Fibroblast of skin of abdomen (primary cell): ENCODE measurements around the gene HID1.

ENCODE experiments used
- DNase-seq: peaks from one replicate; pipeline ENCODE4 v3.0.0-alpha.2; 2013

Gene HID1

DNA sequence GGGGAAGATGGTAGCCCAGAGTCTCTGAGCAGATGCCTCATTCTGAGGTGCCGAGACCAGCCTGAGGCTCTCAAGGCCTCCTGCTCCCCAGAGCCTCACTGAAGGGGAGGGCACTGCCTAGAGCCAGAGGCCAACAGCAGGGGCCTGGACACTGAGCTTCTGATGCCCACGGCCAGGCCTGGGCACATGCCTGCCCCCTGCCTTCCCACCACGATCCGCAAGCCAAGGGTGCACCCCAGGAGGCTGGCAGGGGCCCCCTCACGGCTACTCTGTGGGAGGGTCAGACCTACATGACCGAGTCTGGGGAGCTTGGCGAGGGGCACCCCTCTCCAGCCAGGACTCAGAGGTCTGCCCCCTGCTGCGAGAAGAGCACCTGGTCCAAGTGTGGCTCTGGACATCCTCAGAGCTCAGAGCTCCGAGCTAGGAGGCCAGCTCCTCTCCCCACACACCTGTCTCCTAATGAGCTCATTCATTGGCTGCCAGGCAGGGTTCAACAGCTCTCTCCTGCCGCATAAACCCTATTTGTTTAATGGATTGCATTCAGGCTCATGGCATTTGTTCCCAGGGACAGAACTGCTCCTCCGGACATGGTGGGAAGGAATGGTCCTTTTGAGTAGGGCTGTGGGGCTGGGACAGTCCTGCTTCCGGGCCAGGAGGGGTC, 23.0 kb downstream of the HID1 start:
- no peak for DNase-seq

DNA sequence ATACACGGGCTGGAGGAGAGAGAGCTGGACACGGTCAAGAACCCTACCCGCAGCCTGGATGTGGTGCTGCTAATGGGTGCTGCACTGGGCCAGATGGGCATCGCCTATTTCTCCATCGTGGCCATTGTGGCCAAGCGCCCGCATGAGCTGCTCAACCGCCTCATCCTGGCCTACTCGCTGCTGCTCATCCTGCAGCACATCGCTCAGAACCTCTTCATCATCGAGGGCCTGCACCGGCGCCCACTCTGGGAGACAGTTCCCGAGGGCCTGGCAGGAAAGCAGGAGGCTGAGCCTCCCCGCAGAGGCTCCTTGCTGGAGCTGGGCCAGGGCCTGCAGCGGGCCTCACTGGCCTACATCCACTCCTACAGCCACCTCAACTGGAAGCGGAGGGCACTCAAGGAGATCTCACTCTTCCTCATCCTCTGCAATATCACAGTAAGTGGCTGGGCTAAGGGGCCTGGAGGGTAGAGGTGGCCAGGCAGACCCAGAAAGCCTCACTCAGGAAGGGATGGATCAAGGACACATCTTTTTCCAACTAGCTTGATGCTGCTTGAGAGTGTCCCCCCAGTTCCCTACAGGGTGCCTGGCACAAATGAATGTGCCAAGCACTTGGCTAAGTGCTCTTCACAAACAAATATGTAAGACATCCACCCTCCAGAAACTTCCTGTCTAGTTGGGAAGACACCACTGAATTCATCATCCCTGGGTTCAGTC, 25.4 kb downstream of the HID1 start:
- DNase-seq, result no peak

DNA sequence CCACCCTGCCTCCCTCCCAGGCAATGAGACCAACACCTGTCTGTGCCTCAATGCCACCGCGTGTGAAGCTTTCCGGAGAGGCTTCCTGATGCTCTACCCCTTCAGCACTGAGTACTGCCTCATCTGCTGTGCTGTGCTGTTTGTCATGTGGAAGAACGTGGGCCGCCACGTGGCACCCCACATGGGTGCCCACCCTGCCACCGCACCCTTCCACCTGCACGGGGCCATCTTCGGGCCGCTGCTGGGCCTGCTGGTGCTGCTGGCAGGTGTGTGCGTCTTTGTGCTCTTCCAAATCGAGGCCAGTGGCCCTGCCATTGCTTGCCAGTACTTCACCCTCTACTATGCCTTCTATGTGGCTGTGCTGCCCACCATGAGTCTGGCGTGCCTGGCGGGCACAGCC, 25.9 kb downstream of the HID1 start:
- no peak for DNase-seq

DNA sequence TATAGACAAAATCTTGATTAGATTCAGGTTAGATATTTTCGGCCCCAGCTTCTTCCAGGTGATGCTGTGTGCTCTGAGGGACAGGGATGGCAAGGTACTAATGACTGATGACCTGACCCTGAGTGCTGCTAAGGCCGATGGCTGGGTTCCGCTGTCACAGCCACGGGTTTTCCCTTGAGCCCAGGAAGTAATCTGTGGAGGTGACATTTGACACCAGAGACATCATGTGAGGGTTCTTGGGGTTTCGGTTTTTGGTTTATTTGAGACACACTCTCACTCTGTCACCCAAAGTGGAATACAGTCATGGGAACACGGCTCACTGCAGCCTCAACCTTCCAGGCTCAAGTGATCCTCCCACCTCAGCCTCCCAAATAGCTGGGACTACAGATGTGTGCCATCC, 27.0 kb downstream of the HID1 start:
- DNase-seq, result no peak

DNA sequence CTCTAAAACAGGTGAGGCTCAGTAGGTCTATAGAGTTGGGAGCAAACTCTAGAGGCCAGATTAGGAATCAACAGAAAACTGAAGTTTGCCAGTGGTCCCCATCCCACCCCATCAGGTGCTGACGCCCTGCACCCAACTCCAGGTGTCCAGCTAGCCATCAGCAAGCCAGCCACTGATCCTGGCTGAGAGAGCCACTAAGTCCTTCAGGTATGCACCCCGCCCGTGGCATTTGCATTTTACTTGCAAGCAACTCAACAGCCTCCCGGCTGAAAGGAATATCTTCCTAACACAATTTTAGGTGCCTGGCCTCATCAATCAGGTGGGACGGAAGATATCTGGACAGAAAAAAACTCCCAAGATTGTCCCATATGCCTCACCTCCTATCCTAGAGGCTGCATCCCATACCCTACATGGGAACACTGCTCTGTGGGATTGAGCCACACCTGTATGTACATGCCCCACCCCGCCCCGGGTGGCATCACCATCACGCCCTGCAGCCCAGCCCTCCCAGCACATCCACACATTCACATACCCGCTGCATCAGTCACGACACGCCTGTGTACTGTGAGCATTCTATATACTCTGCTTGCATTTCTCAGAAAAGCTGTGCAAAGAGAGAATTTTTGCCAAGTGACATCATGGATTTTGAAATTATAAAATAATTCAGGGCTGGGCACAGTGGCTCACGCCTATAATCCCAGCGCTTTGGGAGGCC, 28.6 kb downstream of the HID1 start:
- no peak for DNase-seq

DNA sequence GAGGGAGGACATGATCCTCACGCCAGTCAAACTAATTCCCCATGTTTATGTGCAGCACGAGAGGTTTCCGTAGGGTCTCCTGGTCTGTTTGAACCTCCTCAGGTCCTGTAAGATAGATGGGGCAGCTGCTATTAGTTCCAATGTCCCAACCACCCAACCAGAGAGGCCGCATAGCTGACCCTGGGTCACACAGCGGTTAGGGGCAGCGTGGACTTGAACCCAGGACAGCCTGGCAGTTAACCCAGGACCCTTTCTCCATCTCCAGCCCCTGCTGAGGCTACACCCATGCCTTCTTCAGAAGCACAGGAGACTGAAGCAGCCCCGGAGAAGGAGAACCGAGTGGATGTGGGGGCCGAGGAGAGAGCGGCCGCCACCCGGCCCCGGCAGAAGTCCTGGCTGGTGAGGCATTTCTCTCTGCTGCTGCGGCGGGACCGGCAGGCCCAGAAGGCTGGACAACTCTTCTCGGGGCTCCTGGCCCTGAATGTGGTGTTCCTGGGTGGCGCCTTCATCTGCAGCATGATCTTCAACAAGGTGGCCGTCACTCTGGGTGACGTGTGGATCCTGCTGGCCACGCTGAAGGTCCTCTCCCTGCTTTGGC, 31.3 kb downstream of the HID1 start:
- no peak for DNase-seq

DNA sequence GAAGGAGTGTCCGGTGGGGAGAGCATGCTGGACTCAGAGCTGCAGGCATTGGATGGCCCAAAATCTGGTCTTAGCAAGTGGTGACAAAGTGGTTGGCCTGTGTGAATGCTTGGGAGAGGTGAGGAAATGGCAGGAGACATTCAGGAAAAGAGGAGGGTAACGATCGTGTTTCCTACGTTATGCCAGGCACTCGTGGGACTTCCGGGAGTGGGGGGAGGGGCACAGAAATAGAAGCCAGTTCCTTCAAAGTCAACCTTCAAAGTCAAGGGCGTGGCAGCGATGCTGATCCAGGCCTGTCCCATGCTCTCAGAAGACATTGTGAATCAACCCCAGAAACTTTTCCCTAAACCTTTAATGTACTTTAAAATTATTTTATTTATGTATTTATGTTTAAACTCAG, 33.0 kb downstream of the HID1 start:
- no peak for DNase-seq

DNA sequence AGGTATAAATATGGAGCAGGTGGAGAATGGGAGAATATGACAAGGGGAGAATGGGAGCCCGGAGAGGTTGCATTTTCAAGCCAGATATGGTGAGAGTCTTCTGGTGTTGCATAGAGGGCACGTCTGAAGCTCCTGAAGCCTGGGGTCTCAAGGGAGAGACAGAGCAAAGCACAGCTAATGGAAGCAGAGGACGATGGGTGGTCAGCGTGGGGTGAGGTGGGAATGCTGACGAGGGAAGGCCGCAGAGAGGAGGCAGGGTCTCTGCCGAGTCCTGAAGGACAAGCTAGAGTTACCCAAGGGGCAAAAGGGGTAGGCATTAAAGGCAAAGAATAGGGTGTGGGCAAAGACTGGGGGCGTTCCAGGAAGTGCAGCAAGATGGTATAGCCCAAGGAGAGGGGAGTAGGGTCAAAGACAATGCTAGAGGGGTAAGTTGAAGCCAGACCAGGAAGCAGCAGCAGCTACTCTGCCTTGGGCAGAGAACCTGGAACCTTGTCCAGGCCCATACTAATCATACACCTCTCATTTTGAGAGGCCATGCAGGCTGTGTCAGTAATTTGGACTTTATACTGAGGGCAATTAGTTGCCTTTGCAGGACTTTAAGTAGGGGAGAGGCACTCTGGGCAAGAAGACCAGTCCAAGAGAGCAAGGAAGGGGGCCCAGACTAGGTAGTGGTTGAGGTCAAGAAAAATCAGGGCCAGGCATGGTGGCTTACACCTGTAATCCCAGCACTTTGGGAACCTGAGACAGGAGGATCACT, 34.2 kb downstream of the HID1 start:
- DNase-seq, result no peak

DNA sequence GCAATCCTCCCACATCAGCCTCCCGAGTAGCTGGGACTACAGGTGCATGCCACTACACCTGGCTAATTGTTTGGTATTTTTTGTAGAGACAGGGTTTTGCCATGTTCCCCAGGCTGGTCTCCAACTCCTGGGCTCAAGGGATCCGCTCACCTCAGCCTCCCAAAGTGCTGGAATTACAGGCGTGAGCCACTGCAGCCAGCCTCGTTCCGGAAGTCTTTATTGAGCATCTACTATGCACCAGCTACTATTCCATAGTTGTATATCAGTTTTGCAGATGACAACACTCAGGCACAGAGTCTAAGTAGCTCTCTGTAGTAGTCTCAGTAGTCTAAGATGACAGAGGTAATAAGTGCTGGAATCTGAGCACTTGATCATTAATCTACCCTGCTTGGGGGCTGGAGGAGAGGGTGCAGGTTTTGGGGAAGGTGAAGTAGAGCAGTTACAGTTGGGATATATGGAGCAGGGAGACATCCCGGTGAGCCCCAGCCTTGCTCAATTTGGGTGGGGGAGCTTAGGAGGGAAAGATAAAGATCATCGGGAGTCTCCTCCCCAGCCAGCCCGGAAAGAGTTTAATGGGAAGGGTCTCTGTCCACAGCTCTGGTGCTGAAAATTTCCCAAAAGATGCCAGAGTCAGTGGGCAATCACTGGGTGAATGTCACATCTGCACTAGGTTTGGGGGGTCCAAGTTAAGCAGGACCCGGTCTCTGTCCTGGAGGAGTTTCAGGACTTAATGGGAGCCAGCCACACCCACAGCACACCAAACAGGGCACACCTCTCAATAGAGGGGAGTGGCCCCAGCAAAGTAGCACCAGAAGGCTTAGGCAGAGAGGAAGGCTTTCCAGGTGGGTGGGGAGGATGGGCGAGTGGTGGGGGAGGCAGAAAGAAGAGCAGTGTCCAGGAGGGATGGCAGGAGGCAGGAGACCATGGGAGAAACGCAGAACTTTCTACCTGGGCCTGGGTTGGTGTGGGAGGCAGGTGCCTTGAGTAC, 35.2 kb downstream of the HID1 start:
- DNase-seq, result no peak

DNA sequence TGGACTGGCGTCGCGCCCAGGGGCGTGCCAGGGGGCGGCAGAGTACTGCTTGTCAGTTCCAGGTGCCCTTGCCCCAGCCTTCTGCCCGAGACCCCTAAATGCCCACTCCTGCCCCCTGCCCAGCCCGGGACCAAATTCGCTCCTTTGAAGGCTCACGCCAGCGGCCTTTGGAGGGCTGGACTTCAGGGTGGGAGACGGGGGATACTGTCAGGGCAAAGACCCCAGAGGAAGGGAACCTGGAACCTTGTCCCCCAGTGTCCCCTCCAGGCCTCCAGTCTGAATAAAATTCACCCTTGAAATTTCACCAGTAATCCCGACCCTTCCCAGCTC, 36.1 kb downstream of the HID1 start:
- no peak for DNase-seq

DNA sequence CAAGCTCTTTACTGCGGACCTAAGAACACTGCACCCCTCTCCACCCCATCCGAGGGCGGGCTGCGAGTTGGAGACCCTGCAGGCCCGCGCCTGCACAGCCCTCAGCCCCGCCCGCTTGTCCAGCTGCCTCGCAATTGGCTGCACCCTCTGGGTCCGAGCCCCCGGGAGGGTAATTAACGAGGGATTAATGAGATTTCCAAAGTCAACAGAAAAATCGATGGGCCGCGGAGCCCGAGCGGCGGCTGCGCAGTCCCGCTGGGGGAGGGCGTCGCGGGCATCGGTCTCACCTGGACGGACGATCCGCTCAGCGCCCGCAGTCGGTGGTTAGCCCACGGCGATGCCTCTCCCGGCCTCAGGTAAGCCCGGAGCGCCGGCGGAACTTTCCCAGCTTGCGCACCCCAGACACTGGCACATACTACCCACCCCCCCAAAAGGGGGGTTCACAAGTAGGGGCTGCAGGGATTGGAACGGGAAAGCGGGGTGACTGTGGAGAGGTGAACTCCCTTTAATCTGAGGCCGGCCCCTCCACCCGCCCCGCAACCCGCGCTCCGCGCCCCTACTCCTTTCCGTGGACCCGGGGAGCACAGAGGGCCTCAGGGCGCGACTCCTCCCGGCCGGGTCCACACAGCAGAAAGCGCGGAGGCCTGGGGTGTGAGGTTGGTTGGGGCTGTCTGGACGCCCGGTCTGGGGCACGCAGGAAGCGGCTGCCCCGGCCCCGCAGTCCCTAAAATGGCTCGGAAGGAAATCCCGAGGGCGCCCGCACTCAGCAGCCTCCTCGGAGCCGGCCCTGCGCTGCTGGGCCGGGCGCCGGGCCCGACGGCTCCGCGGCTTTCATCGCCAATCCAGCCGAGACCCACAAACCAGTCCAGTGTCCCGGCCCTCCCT, 36.7 kb downstream of the HID1 start, which contains the start of gene OTOP3:
TSS of gene OTOP3 (plus strand) at position 314 of the 885 bp plus-strand sequence. CDS start at position 338, 24 bp downstream.
- no peak for DNase-seq

DNA sequence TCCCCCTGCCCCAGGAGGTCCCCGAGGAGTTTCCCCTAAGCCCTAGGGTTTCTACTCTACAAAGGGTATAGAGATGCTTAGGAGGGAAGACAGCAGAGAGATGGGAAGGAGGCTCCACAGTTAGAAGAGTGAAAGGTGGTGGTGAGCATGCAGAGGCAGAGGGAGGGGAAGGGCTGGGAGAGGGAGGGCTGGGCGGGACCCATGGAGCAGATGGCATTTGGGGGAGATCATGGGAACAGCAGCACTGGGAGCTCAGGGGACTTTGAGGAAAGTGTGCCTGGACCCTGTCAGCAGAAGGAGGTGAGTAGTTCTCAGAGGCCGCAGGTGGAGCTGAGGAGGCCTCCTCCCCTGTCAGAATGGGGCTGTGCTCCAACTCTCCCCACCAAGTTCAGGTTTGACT, 37.5 kb downstream of the HID1 start:
- no peak for DNase-seq

DNA sequence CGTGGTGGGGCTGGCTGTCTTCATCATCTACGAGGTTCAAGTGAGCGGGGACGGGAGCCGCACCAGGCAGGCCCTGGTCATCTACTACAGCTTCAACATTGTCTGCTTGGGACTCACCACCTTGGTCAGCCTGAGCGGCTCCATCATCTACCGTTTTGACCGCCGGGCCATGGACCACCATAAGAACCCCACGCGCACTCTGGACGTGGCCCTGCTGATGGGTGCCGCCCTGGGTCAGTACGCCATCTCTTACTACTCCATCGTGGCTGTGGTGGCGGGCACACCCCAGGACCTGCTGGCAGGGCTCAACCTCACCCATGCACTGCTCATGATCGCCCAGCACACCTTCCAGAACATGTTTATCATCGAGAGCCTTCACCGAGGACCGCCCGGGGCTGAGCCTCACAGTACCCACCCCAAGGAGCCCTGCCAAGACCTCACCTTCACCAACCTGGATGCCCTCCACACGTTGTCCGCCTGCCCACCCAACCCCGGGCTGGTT, 42.0 kb downstream of the HID1 start:
- no peak for DNase-seq

DNA sequence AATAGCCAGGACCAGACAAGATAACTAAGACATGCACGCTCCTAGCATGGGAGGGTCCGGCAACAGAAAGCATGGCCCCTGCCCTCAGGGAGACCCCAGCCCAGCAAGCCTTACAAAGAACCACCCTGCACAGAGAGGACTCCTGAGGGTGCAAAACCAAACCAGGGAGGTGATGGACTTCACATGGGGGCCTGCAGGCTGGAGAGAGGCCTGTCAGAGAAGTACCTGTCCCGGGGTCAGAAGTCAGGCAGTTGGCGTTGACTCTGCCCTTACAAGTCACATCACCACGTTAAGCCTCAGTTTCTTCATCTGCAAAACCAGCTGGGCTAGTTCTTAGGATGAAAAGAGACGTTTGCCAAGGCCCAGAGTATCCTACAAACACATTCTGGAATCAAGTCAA, 43.8 kb downstream of the HID1 start:
- DNase-seq, result no peak

DNA sequence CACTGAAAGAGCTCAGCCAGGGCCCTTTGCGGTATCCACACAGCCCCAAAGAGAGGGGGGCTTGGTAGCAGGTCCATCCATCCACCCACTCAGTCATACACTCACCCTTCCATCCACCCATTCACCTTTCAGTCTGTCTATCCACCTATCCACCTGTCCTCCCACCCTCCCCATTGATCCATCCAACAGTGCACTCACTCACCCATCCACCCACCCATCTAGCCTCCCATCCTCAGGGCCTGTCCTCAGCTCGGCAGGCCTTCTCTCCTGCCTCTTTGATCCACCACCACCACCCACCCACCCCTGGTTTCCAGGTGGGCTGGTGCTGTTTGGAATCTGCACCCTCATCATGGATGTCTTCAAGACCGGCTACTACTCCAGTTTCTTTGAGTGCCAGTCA, 47.3 kb downstream of the HID1 start:
- DNase-seq, result no peak

DNA sequence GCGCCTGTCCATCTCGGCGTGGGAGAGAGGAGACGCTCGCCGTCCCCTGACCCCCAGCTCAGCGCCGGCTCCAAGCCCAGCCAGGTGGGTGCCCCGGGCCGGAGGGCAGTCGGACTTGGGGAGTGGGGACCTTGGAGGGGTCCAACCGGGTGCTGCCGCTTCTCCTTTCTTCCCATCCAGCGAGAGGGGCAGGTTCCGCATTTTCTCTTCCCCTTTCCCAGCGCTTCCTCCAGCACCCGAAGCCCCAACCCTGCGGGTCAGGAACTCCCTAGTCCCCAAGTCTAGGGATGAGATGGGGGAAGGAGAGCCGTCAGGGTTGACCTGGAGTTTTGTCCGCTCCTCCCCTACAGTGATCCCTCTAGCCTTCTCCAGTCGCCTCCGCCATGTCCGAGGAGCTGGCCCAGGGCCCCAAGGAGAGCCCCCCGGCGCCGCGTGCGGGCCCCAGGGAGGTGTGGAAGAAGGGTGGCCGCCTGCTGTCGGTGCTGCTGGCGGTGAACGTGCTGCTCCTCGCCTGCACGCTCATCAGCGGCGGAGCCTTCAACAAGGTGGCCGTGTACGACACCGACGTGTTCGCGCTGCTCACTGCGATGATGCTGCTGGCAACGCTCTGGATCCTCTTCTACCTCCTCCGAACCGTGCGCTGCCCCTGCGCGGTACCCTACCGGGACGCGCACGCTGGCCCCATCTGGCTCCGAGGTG, 48.2 kb downstream of the HID1 start, which contains the start of gene OTOP2:
TSS of gene OTOP2 (plus strand) at position 24 of the 699 bp plus-strand sequence. CDS start at position 384, 360 bp downstream.
- DNase-seq, result no peak

DNA sequence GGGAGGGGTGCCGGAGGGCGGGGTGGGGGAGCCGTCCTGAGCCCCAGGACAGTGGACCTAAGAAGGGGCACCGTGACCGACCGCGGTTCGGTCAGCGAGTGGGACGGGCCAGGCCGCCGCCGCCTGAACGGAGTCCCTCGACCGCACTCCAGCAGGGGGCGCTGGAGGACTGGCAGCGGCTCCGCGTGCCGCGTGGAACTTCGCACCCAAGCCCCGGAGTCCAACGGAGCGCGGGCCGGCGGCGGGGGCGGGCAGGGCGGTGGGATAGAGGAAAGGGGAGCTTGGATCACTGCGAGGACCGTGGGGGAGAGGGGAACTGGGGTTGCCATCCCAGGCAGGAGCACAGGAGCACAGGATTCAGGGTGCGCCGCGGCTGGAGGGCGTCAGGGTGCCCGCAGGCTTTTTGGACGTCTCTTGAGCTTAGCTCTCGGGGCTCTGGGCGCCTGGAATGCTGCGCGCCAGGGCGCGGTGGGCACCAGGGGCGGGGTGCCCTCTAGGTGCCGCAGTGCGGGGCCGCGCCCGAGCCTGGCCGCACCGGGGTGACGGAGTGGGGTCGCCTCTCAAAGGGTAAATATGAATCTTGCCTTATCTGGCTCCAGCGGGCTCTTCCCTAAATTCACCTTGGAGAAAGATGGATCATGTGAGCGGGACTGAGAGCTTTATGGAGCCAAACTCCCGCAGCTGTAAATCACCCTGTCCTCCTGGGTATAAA, 48.9 kb downstream of the HID1 start:
- DNase-seq, result peak; percentile 5

DNA sequence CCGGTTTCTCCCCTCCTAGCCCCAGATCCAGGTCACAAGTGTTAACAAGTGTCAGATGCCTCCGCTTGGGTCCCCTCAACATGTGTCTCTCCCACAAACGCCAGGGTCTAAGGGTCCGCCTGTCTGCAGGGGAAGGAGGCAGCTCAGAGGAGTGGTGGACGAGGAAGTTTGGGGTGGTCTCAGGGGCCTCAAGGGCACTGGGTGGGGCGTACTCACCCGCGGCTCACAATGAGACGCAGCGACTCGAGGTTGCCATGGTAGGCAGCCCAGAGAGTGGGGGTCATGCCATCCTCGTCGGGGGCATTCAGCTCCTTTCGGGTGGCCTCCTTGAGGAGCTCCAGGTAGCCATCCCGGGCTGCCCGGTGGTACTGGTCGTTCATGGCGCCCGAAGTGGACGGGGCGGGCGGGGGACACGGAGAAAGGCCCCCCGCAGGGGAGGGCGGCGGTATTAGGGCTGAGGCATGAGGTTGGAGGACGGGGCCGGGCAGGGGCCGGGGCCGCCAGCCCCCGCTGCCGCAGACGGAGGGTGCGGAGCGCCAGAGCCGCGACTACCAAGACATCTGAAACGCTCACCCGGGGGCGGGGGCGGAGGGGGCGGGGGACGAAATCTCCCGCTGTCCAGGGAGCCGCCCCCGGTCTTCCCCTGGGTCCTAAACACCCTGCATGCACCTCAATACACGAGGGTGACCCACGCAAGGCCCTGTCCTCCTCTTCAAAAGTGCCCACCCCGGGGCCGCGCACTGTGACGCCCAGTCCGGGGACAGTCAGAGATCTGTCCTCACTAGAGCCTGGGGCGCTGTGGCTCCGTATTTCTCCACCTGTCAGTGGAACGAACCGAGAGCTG, 49.6 kb downstream of the HID1 start, which contains the start of gene USH1G:
TSS of gene USH1G (minus strand) at position 562 of the 844 bp plus-strand sequence. CDS start at position 380, 182 bp downstream.
- DNase-seq, result no peak
